ENCODE data around the gene ANXA11.

The ANXA11 gene

DNA sequence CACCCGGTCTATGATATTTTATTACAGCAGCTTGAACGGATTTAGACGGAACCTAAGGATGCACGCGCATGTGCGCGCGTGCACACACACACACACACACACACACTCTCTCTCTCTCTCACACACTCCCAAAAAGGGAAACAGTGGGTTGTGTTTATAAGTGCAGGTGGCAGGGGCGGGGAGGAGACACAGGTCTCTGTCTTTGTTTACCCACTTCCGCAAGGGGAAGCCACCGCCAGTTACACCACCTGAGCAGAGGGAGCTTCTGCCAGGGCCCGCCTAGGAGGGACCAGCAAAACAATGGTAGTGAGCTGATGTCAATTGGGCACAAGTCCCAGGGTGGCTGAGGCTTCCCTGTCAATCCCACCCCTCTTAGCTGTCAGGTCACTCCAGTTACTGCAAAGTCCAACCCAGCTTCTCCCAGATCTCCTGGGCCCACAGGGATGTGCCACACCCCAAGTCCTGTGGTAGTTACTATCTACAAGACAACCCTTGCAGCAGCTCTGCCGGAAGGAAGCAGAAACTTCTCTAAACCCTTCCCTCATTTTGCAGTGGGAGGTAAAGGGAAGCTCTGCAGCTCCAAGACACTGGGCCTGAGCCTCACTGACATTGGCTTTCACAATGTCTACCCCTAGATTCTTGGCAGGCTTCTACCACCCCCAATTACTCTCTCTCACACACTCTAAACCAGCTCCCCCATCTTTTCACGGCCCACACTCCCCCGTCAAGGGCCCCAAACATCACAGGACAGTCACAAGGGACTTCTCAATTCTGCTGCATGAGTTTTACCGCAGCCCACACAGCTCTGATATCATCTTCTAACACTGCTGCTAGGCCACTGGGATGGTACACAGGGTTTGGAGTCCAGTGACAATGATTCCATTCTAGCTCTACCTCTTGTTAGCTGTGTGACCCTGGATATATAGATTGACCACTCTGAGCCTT lies 17.6 kb downstream of the ANXA11 start:
- peak; percentile 75 for DNase-seq (ENCODE audit: low read depth)

DNA sequence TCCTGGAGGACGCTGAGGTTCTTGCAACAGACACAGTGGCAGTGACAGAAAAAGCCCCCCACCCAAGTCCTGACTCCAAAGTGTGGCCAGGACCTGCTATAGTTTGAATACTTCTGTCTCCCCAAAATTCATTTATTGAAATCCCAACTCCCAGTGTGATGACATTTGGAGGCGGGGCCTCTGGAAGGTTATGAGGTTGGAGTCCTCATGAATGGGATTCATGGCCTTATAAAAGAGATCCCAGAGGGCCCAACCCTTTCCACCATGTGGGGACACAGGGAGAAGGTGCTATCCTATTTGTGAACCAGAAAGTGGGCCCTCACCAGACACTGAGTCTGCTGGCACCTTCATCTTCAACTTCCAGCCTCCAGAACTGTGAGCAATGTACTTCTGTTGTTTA lies 18.3 kb downstream of the ANXA11 start:
- DNase-seq (ENCODE audit: low read depth): no peak

DNA sequence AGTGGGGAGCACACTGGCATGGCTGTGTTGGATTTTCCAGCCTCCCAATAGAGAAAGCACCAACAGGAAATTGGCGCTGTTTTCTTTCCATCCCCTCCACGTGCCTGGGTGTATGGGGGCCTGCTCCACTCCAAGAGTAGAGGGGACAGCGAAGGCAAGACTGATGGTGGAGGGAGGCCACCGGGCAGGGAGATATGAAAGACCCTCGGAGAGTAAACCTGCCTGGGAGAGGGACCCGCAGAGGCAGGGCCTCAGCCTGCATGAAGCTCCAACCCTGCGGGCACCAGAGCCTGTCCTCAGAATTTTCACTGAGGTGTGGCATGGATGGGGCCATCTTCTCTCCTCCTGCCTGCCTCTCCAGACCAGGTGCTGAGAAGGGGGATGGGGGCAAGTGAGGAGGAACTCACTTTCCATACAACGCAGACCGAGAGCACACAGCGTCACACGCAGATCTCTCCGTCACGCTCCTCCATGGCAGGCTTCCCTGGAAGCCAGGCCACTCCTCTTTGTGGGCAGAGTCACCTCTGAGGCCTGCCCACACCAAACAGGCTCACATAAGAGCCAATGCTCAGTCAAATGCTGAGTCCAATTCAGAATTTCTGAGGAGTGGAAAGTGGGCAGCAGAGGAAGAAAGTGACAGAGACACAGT lies 18.8 kb downstream of the ANXA11 start:
- DNase-seq (ENCODE audit: low read depth): no peak

DNA sequence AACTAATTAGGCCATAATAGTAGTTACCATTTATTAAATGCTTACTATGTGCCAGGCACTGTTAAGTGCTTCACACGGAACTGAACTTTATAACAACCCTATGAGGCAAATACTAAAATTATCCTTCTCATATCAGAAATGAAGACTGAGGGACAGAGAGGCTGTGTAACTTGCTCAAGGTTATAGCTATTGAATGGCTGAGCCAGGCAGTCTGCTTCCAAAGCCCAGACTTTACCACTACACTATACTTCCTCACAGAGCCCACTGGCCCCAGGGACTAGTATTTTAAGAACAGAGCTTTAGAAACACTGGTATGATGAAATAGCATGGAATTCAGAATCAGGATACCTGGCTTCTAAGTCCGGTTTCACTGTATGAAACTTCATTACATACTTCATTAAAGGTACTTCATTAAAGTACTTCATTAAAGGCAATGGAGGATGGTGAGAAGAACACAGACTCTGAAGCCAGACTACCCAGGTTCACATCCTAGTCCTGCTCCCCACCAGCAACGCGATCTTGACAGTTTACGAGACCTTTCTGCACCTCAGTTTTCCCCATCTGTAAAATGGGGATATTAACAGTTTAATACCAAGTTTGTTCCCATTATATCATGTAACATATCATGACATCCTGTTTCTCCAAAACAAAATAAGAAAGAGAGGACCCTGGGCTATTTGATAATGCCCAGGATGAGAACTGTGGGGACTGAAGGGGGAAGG lies 19.6 kb downstream of the ANXA11 start:
- DNase-seq (ENCODE audit: low read depth): no peak

DNA sequence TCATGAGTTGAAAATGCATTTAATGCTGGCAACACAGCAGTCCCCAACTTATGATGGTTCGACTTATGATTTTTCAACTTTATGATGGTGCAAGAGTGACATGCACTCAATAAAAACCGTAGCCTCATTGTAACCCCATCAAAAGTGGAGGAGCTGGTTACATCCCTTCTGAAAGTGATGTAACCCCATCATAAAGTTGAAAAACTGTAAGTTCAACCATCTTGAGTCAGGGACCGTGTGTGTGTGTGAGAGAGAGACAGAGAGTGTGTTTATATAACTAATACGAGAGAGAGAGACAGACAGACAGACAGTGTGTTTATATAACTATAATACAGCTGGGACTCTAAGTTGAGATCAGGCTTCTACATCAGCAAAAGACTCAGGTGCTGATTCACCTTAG lies 21.0 kb downstream of the ANXA11 start:
- no peak for DNase-seq (ENCODE audit: low read depth)

DNA sequence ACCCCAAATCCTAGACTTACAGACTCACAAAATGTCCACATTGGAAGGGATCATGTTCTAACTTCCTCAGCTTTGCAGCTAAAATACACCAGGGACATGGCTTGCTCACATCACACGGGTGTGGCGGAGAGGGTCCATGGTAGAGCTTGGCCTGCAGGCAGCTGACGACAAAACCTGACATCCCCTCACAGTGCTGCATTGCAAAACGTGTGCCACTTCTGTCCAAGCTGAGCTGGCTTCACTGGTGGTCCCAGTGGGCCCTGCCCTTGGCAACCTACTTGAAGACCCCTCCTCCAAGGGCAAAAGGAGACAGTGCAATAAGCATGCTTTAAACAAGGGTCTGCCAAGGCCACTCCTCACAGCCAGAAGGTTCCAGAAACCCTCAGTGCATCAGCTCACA lies 21.9 kb downstream of the ANXA11 start:
- no peak for DNase-seq (ENCODE audit: low read depth)

DNA sequence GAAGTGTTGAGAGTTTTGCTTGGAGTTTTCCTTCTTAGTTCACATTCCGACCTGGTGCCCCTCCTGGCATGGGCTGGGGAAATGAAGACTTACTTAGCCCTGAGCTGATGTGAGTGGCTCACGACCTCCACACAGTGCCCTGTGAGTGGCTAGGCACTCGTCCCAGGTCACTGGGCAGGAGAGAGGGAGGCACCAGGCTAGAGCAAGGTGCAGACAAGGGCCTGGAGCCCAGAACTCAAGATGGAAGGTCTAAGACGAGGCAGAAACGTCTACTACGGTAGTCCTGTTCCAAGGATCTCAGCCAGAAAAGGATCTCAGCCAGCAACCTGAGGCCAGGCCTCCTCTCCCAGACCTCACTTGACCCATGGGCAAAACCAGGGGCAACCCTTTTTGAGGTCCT lies 22.4 kb downstream of the ANXA11 start:
- DNase-seq (ENCODE audit: low read depth): no peak

DNA sequence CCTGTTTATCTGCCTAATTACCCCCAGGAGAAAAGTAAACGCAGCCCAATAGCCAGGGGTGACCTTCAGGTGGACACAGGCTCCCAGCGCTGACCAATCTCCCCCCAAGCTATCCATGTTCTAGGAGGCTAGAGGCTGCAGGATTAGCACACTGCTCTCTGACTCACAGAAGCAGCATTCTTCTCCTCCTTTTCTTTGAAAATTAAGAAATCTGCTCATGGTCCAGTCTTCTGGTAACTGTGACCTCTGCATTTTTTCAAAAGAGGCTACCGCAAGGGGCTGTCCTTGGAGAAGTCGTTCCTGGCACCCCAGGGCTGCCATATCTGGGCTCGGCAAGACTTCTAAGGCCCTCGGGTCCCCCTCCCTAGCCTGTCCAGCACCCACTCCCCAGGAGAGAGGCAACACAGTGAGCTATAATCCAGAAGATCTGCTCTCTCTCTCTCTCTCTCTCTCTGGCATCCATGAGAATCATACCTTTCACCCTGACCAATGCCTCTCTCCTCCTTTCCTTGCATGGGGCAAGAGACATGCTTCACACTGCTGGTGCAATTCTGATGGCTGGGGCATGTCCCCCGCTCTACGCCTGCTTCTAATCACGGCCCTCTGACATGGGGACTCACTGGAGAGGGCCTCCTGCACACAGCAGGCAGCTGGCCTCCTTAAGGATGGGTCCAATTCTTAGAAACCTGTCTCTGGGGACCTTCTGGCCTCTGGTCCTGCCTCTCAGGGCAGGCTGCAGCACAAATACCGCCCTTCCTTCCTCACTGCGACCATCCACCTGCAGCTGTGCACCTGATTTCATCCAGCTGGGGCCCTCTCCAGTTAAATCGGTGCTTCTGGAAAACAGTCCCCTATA lies 27.3 kb downstream of the ANXA11 start:
- DNase-seq (ENCODE audit: low read depth): no peak

DNA sequence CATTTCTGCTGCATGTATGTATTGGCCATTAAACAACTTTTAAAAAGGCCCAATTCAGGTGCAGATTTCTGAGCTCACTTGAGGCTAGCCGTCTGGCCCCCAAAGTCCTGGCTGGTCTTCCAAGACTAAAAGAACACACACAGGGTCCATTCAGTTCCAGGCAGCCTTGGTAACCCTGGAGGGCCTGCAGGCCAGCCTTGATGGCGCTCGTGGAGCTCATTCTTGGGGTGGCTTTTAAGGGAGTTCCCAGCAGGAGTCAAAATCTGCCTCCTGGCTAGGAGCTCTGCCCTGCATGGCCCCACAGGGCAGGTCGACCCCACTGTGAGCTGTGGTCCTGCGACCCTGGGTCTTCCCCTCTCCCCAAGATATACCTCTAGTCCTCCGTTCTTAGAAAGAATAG lies 28.8 kb downstream of the ANXA11 start:
- DNase-seq (ENCODE audit: low read depth): no peak

DNA sequence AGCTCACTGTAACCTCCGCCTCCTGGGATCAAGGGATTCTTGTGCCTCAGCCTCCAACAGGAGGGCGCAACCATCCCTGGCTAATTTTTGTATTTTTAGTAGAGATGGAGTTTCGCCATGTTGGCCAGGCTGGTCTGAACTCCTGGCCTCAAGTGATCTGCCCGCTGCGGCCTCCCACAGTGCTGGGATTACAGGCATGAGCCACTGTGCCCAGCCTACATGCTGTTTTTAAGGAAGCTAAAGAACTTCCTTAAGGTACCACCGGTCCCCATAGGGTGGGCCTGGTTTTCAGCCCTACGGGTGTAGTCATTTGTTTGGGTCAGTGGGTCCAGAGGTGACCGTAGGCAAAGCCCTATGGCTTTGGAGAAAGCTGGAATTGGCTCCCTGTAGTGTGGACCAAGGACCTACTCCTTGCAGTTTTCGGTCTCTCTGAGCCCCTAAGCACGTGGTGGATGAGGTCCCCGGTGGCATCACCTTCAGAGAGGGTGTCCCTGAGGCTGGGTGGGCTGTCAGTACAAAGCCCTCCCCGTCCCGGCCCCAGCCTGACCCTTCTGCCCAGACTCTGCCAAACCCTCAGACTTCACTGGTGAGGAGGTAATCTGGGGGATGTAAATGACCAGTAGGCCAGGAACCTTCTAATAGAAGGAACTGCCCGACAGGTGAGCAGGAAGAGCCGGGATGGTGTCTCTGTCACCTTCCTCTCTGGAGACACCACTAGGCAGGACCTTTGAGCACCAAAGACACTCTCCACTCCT lies 30.5 kb downstream of the ANXA11 start:
- DNase-seq (ENCODE audit: low read depth): no peak

DNA sequence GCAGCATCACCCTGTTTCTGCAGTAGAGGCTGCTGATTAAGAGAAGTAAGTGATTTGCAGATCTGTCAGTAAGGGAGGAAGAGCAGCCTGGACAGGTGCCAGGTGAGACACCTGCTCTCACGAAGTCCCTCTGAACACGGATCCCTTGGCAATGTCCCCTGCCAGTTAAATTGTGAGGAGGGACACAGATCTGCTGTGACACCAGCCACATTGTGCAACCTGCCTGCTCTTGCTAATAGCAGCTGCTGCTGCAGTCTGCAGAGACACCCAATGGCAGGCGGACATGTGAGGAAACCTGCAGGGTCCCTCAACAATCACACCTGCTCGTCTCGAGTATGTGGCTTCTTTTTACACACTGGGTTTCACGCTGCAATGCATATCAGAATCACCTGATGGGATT lies 31.9 kb downstream of the ANXA11 start:
- DNase-seq (ENCODE audit: low read depth): no peak

DNA sequence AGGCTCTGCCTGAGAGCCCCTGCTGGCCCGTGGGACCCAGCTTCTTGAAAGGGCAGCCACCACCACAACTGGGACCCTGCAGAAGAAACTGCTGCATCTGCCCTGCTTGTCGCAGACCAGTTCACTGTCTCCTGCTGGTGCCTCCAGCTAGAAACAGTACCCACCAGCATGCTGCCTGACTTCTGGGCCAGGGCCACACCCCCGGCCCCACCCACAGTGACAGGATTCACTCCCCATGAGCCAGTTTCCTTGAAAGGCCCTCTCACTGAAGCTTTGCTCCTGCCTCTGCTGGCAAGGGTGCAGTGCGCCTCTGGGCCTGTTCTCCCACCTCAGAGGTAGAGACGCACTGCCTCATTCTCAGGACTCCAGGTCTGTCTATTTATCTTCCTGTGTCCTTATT lies 32.4 kb downstream of the ANXA11 start:
- no peak for DNase-seq (ENCODE audit: low read depth)

DNA sequence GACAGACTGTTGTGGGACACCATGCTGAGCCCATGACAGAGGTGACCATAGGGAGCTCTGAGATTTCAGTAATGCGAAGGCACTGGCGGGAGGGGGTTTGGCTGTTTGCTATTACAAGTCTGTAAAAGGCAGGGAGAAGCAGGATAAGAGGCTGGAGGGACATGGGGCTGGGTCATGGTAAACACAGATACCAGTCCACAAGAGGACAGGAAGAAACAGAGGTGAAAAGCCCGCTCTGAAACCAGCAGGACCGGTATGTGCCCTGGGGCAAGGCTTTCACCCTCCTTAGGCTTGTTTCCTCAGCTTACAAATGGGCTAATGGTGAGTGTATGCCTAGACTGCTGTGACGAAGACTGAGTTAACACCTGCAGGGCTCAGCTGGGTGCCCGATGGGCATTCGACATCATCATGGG lies 34.1 kb downstream of the ANXA11 start:
- DNase-seq (ENCODE audit: low read depth): no peak

DNA sequence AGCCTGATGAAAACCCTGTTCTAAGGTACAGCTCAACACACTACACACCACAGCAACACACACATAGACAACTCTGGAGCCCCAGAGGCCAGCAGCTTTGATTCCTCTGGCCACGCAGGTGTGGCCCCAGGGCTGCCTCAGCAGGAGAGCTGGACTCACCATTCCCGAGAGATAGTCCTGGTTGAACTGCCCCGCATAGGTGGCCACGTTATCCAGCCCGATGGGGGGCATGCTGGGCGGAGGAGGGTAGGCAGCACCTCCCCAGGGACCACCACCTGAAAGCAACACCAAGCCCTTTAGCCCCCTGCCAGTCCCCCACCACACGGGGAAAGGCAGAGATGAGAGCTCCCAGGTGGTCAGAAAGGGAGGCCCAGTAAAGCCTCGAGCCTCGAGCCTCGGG lies 34.7 kb downstream of the ANXA11 start:
- DNase-seq (ENCODE audit: low read depth): no peak

DNA sequence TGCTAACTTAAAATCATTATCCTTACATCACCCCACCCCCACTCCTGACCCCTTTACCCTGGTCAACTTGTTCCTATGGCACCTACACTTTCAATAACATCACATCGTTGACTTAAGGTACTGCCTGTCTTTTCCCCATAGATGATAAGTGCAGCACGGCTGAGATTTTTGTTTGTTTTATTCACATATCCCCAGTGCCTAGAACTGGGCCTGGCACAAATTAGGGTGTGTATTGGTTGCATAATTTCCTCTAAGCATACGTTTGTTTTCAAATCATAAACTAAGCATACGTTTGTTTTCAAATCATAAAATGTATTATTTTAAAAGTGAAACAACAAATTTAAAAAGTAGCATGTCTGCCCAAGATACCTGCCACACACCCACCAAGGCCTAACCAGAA lies 35.3 kb downstream of the ANXA11 start:
- no peak for DNase-seq (ENCODE audit: low read depth)

DNA sequence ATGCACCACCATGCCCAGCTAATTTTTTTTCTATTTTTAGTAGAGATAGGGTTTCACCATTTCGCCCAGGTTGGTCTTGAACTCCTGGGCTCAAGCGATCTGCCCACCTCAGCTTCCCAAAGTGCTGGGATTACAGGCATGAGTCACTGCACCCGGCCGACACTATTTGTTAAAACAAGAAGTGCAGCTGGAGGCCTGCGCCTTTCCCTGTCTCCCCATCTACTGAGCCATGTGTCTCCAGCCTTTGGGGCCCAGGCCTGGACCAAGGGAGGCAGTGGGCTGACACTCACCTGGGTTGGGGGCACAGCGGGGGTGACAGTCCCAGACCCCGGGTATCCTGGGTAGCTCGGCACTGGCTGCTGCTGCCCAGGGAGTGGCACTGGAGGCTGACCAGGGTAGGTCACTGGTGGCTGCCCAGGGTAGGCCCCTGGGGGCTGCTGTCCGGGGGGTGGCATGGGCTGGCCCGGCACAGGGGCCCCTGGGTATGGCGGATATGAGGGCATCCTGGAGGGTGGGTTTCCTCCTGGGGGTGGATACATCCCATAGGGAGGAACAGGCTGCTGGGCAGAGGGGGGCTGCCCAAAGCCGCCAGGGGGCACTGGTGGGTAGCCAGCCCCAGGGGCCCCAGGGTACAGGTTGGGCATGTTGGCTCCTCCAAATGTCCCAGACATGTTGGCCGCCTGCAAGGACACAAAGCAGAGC lies 36.5 kb downstream of the ANXA11 start:
- no peak for DNase-seq (ENCODE audit: low read depth)

DNA sequence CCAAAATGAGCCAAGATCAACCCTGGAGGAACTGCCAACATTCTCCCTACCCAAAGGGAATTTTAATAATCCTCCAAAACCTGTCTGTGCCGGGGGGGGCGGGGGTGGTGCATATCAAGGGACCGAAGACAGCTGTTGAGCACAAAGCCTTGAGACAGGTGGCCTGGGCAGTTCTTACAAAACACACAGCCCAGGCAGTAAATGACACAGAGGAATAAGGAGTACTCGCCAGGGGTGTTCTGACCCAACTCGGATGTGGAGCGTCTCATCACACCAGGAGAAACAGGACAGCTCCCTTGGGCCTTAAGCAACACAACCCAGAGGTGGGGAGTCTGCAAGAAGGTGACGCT lies 37.2 kb downstream of the ANXA11 start:
- no peak for DNase-seq (ENCODE audit: low read depth)

DNA sequence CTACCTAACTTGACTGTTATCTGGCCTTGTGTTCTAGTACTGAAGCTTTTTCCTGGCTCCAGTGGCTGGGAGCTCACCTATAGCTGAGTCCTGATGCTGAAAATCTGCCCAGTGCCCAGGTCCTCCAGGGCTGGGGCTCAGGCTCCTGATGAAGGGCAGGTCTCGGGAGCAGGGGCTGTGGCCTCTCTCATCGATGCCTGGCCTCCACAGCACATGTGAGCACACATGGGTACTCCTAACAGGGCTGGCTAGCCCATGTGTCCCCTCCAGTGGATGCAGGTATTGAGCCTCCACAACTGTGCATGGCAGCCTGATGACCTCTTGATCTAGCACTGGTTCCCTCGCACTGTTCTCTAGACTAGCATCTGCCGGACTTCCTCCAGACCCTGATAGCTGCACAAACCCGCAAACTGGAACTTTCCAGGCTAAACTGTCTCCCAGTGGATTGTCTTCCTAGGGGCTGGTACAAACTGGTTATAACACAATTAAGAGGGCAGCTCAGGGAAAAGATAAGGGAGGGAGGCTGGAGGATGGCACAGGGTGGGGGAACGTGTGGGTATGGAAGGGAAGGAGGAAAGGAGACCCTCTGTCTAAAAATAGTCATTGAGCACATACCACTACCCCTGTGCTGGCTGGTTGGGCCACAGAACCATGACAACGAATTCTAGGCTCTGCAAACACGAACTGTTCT lies 37.7 kb downstream of the ANXA11 start:
- no peak for DNase-seq (ENCODE audit: low read depth)

DNA sequence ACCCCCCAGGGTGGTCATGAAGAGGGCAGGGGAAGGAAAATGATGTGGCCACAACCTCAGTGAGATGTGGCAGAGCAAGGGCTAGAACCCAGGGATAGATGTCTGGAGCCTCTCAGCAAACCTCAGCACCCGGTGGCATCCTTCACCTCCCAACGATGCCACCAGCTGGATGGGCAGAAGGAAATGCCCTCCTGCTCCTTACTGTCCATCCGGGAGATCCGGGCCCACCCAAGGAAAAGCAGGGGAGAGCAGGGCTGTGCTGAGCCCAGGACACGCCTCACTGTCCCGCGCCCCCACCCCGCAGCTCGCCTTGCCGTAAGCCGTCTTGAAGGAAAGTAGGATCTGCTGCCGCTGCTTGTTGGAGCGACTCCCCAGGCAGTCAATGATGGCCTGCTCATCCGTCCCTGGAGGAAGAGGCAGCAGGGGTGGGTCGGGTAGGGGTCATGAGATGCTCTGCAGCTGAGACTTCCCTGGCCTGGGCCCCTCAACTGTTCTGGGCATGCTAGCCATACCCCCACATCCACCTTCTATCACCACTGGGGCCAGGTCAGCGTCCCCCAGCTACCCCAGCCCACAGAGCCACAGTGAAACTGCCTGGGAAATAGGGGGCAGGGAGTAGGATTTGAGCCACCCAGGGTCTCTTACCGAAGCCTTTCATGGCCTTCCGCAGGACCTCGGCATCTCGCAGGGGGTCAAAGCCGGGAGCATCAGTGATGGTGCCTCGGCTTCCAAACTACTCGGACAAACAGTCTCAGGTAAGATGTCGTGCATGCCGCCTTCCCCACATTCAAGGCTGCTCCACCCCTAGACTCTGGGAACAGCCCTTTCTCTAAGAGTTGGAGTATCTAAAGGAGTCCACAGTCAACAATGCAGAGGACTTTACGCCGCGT lies 38.5 kb downstream of the ANXA11 start:
- DNase-seq (ENCODE audit: low read depth): no peak
